Measurements from ENCODE around the gene SLC39A7. TPM values are rescaled to one million over a fixed set of nuclear protein-coding genes. Genes with fewer than 3 reads are reported as not detected.

The SLC39A7 gene
- total RNA-seq, 1 experiment from 2014 or later = 130 TPM

GRCh38 chr6:33205191-33206026, 4.7 kb downstream of the SLC39A7 start:
- RAD21 ChIA-PET (ENCODE audit: low non-redundant PET in 1 of 2, low total read pairs in 2 of 2, uncharacterized antibody in 2 of 2, unreplicated experiment in 2 of 2) = no interaction called here
- CTCF ChIA-PET = interaction anchor here (0.6 to 2.0 kb wide), 3 partner anchors 43 to 1742 kb away, joined by 3 to 10 read pairs (median 3); no protein-coding TSS in a partner anchor
- ATAC-seq = peak; percentile 48

More at GRCh38 chr6:33205191-33206026, 4.7 kb downstream of the SLC39A7 start:
- POLR2A ChIA-PET = interaction anchor here (0.9 to 1.0 kb wide), 2 partner anchors 44 to 67 kb away, joined by 3 to 4 read pairs; partner anchors contain the start of genes RPS18 and VPS52
- DNase-seq (ENCODE audit: low read depth, low spot score) = peak; percentile 55
- H2AFZ ChIP-seq (ENCODE audit: low read depth, low read length, poor library complexity, severe bottlenecking) = no peak overlapping the region
- no peaks in the 10 kb centered on the region for H3K9me2 ChIP-seq (ENCODE audit: insufficient read depth)
- H3K4me2 ChIP-seq (ENCODE audit: low read length) = peak overlapping the region; percentile 97
- H3K27me3 ChIP-seq (ENCODE audit: insufficient read depth, low read length) = no peaks in the 10 kb centered on the region
- intact Hi-C loops (cut with micrococcal nuclease) = loop anchor here (2.0 to 10.0 kb wide), 2 partner anchors 43 to 209 kb away; partner anchors contain the start of genes CUTA and PHF1
- peak overlapping the region; percentile 95 for H3K27ac ChIP-seq (ENCODE audit: low read depth, low read length)
- peaks cover 39 to 65% of the 10 kb centered on the region in 2 experiments for H3K4me1 ChIP-seq (ENCODE audit: control insufficient read depth in 1 of 2, insufficient read depth in 2 of 2, low read length in 2 of 2)
- H3K9ac ChIP-seq (ENCODE audit: low read length) = peak overlapping the region; percentile 96
- peaks cover 22 to 36% of the 10 kb centered on the region in 2 experiments; a peak in 3 of 4 replicates for H3K36me3 ChIP-seq (ENCODE audit: control insufficient read depth in 1 of 2, insufficient read depth in 2 of 2, low read length in 2 of 2)
- no peaks in the 10 kb centered on the region for H3K9me3 ChIP-seq (ENCODE audit: control insufficient read depth in 1 of 2, insufficient read depth in 1 of 2, low read depth in 1 of 2, low read length in 2 of 2)
- no TSS peak for BruUV-seq (replicated peaks)
- peak overlapping the region; percentile 81 to 95 for H3K4me3 ChIP-seq (replicated peaks in 1 of 2; ENCODE audit: low read depth in 1 of 2, low read length in 2 of 2)
- TF ChIP-seq SRF (IDR thresholded peaks at IDR 0.05; ENCODE audit: low read depth) = no peak
- TF ChIP-seq TCF7L2 (IDR thresholded peaks at IDR 0.05; ENCODE audit: borderline replicate concordance, extremely low read depth, insufficient read depth, insufficient read length) = peak; percentile 23
- TF ChIP-seq CTCF (IDR thresholded peaks at IDR 0.05 in 2 of 3, conservative IDR thresholded peaks at IDR 0.05 in 1 of 3; ENCODE audit: borderline replicate concordance in 1 of 3, insufficient read depth in 1 of 3, low read depth in 2 of 3, low read length in 2 of 3) = 0 out of 6 replicates have a peak, but pooled peaks of 1 of the 3 experiments have one; percentile 9
- no peaks in the 10 kb centered on the region for H4K20me1 ChIP-seq (ENCODE audit: insufficient read depth)
- peaks cover 55% of the 10 kb centered on the region for H3K79me2 ChIP-seq (ENCODE audit: insufficient read depth, low read length)
